Stimulated activated CD8-positive, alpha-beta memory T cell treated with anti-CD3 and anti-CD28 coated beads, Interleukin-7, amount 100 ng/mL, for 4 hours (primary cell): ENCODE results near the gene ANK3.

Source experiments
- DNase-seq, 2 donors: peaks; one replicate each; pipeline ENCODE4 v3.0.0-alpha.2; 2020; ENCODE audit warnings: low read depth in 2 of 2

Gene ANK3

GRCh38 chr10:60175441-60175971, 214.2 kb downstream of the ANK3 start:
- DNase-seq: no peak

- DNase-seq: no peak
These were observed 217.2 kb downstream of the ANK3 start for GRCh38 chr10:60172363-60172990.

GRCh38 chr10:60171436-60172013, 218.2 kb downstream of the ANK3 start:
- DNase-seq: no peak

GRCh38 chr10:60170250-60170649, 219.4 kb downstream of the ANK3 start:
- no peak for DNase-seq

- DNase-seq: no peak
These were observed 220.6 kb downstream of the ANK3 start for GRCh38 chr10:60169111-60169510.

- DNase-seq: no peak
These were observed 222.6 kb downstream of the ANK3 start for GRCh38 chr10:60167050-60167449.

GRCh38 chr10:60163786-60164185, 225.9 kb downstream of the ANK3 start:
- no peak for DNase-seq

- no peak for DNase-seq
These were observed 227.0 kb downstream of the ANK3 start for GRCh38 chr10:60162631-60163030.

GRCh38 chr10:60155943-60156683, 233.6 kb downstream of the ANK3 start:
- no peak for DNase-seq

GRCh38 chr10:60155099-60155877, 234.4 kb downstream of the ANK3 start:
- DNase-seq: no peak

- no peak for DNase-seq
These were observed 240.7 kb downstream of the ANK3 start for GRCh38 chr10:60149003-60149402.

- no peak for DNase-seq
These were observed 241.3 kb downstream of the ANK3 start for GRCh38 chr10:60148266-60148840.

GRCh38 chr10:60147576-60148265, 242.0 kb downstream of the ANK3 start:
- DNase-seq: no peak

- DNase-seq: no peak
These were observed 242.7 kb downstream of the ANK3 start for GRCh38 chr10:60147025-60147424.

- no peak for DNase-seq
These were observed 245.6 kb downstream of the ANK3 start for GRCh38 chr10:60144099-60144498.

GRCh38 chr10:60142736-60143135, 246.9 kb downstream of the ANK3 start:
- DNase-seq: no peak

GRCh38 chr10:60141896-60142559, 247.6 kb downstream of the ANK3 start:
- no peak for DNase-seq

- DNase-seq: no peak
These were observed 248.7 kb downstream of the ANK3 start for GRCh38 chr10:60140651-60141632.

- DNase-seq: no peak
These were observed 249.7 kb downstream of the ANK3 start for GRCh38 chr10:60139798-60140566.
